B cell (primary cell): ENCODE data around the gene HLA-DMB. TPM values are rescaled to one million over a fixed set of nuclear protein-coding genes. Genes with fewer than 3 reads are reported as not detected.

Experiments
- ATAC-seq: fragments of 200-7000 bp; cut with Tn5 transposase; one replicate; pipeline ENCODE4 v1.10.0; 2021; ENCODE audit warnings: low read depth, mild to moderate bottlenecking, moderate number of reproducible peaks, moderate library complexity
- CTCF ChIA-PET: fragments of 350-600 bp; sonication (Branson Sonifier 250); formaldehyde crosslinking; loops from one replicate; lab custom pipeline; 2021; ENCODE audit warnings: antibody characterized with exemption, inconsistent platforms; lab: Charles Lee
- POLR2A ChIA-PET: fragments of 350-600 bp; sonication (Branson Sonifier 250); formaldehyde crosslinking; loops from one replicate; lab custom pipeline; 2021; ENCODE audit warnings: antibody characterized with exemption; lab: Charles Lee
- DNase-seq: peaks from one replicate; pipeline ENCODE4 v3.0.0; 2013
- H2AFZ ChIP-seq: 2 replicates; pipeline ENCODE4 v1.6.1; 2012; ENCODE audit warnings: mild to moderate bottlenecking, low read depth, low read length; ENCODE audit not compliant: insufficient read depth, poor library complexity, severe bottlenecking
- H3K27ac ChIP-seq, 2 donors: 1 replicate in 1 of 2; 2 replicates in 1 of 2; pipeline ENCODE4 v1.5.1; 2012 to 2013; ENCODE audit warnings: low read length in 2 of 2, mild to moderate bottlenecking in 2 of 2, moderate library complexity in 1 of 2
- H3K27me3 ChIP-seq, 4 experiments: fragments of 200-600 bp in 1 of 4; sonication (generic) in 1 of 4; replicated peaks in 1 of 4; 1 replicate in 2 of 4; 2 replicates in 2 of 4; pipeline versions ENCODE4 v1.6.1 to v1.7.0; 2013 to 2016; ENCODE audit warnings: low read length in 3 of 4, mild to moderate bottlenecking in 2 of 4, mixed read lengths in 1 of 4, moderate library complexity in 1 of 4; ENCODE audit not compliant: insufficient read depth in 4 of 4, control insufficient read depth in 3 of 4; ENCODE audit errors: control extremely low read depth in 1 of 4
- H3K36me3 ChIP-seq, 2 experiments: replicated peaks in 1 of 2; 1 replicate in 1 of 2; 2 replicates in 1 of 2; pipeline versions ENCODE4 v1.6.1 to v1.7.1; 2013; ENCODE audit warnings: low read length in 1 of 2; ENCODE audit not compliant: insufficient read depth in 2 of 2, control insufficient read depth in 1 of 2; ENCODE audit errors: control extremely low read depth in 1 of 2, extremely low read depth in 1 of 2
- H3K4me1 ChIP-seq, 2 donors: fragments of 200-600 bp in 1 of 2; sonication (generic) in 1 of 2; 1 replicate in 1 of 2; 2 replicates in 1 of 2; pipeline versions ENCODE4 v1.5.1 to v1.6.1; 2013 to 2017; ENCODE audit warnings: low read length in 2 of 2; ENCODE audit not compliant: control insufficient read depth in 2 of 2, insufficient read depth in 2 of 2
- H3K4me2 ChIP-seq: replicated peaks from 2 replicates; pipeline ENCODE3; 2012; ENCODE audit warnings: mild to moderate bottlenecking, low read depth, low read length; ENCODE audit not compliant: poor library complexity, severe bottlenecking
- H3K4me3 ChIP-seq, 5 experiments: fragments of 200-600 bp in 1 of 5; sonication (generic) in 1 of 5; 1 replicate in 3 of 5; 2 replicates in 2 of 5; pipeline versions ENCODE4 v1.5.1 to v1.7.0; 2011 to 2016; ENCODE audit warnings: low read length in 4 of 5, mild to moderate bottlenecking in 4 of 5, low read depth in 2 of 5, control low read depth in 1 of 5, moderate library complexity in 1 of 5; ENCODE audit not compliant: insufficient read depth in 1 of 5; ENCODE audit errors: control extremely low read depth in 1 of 5, extremely low read depth in 1 of 5
- H3K79me2 ChIP-seq: fragments of 200-600 bp; sonication (generic); one replicate; pipeline ENCODE4 v1.6.0; 2016; ENCODE audit warnings: low read length; ENCODE audit not compliant: control insufficient read depth, insufficient read depth
- H3K9ac ChIP-seq: fragments of 200-600 bp; sonication (generic); 2 replicates; pipeline ENCODE4 v1.6.1; 2017; ENCODE audit warnings: mild to moderate bottlenecking, low read length, moderate library complexity
- H3K9me3 ChIP-seq, 3 donors: one replicate each; pipeline versions ENCODE4 v1.6.1 to v1.7.1; 2013; ENCODE audit warnings: low read length in 2 of 3; ENCODE audit not compliant: control insufficient read depth in 2 of 3, insufficient read depth in 1 of 3; ENCODE audit errors: control extremely low read depth in 1 of 3
- H4K20me1 ChIP-seq: 2 replicates; pipeline ENCODE4 v1.6.0; 2012; ENCODE audit warnings: mild to moderate bottlenecking, low read length; ENCODE audit not compliant: insufficient read depth, control insufficient read depth, poor library complexity, severe bottlenecking
- H3K27ac Mint-ChIP-seq: one replicate; pipeline ENCODE4 v1.8.0; 2021; ENCODE audit warnings: mixed read lengths
- H3K27me3 Mint-ChIP-seq: one replicate; pipeline ENCODE4 v1.8.0; 2021; ENCODE audit warnings: mixed read lengths
- H3K4me1 Mint-ChIP-seq: one replicate; pipeline ENCODE4 v1.8.0; 2021; ENCODE audit warnings: mixed read lengths
- H3K4me3 Mint-ChIP-seq: one replicate; pipeline ENCODE4 v1.8.0; 2021; ENCODE audit warnings: mixed read lengths
- H3K9me3 Mint-ChIP-seq: one replicate; pipeline ENCODE4 v1.8.0; 2022; ENCODE audit warnings: mixed read lengths; ENCODE audit not compliant: insufficient read depth
- CTCF ChIP-seq: fragments of 200-600 bp; IDR thresholded peaks from one replicate; pipeline ENCODE4 v1.8.0; 2022; ENCODE audit warnings: antibody characterized with exemption, mild to moderate bottlenecking
- EZH2 ChIP-seq: IDR thresholded peaks from 2 replicates; pipeline ENCODE4 v1.6.1; 2012; ENCODE audit warnings: borderline replicate concordance, low read depth, mild to moderate bottlenecking, moderate library complexity, low read length; ENCODE audit not compliant: insufficient read depth, poor library complexity, severe bottlenecking
- WGBS: methylation state at CpG from one replicate; pipeline ENCODE4 v1.1.5; 2013; ENCODE audit warnings: missing lambda C conversion rate; ENCODE audit not compliant: insufficient coverage; 5-methylcytosine and 5-hydroxymethylcytosine counted together
- intact Hi-C: fragments of 100-400 bp; cut with micrococcal nuclease; formaldehyde crosslinking; loops from one replicate; pipeline ENCODE4 v1.10.0; 2022
- polyA plus RNA-seq: library from polyadenylated mRNA; depleted of rRNA; stranded (reverse); fragments of >200 nt; gene quantifications from 2 replicates; pipeline ENCODE4 v1.2.3, GENCODE V29; 2012
- total RNA-seq, 2 donors: library from RNA; stranded (reverse); fragments of 120-200 nt in 1 of 2; gene quantifications; 1 replicate in 1 of 2; 2 replicates in 1 of 2; pipeline versions ENCODE4 v1.2.3 to v1.2.4, GENCODE V29; 2013 to 2022

HLA-DMB gene
- total and polyA plus RNA-seq, 2 donors (not counting 1 experiment from before 2014, with no cell fraction given): 593 to 656 TPM

- peaks cover 9 to 15% of the 10 kb centered on the region in 2 experiments for H3K36me3 ChIP-seq
- Mint-ChIP-seq H3K4me1 (peaks cover 12% of the 10 kb centered on the region), H3K27ac (no peak overlapping the region), H3K9me3 (no peaks in the 10 kb centered on the region), H3K27me3 (no peaks in the 10 kb centered on the region), H3K4me3 (no peak overlapping the region)
- TF ChIP-seq CTCF: no peak
- no peak for TF ChIP-seq EZH2
- no peak overlapping the region for H3K4me2 ChIP-seq
- peaks cover 0 to 6% of the 10 kb centered on the region in 2 donors for H3K4me1 ChIP-seq
- no peak overlapping the region for H3K4me3 ChIP-seq
- H3K9me3 ChIP-seq: no peaks in the 10 kb centered on the region
- no peak overlapping the region for H3K9ac ChIP-seq
- ATAC-seq (no peak), DNase-seq (no peak)
- ChIA-PET POLR2A (interaction anchor here (1.0 to 1.6 kb wide), 2 partner anchors 28 to 49 kb away, joined by 3 to 8 read pairs; no protein-coding TSS in a partner anchor), CTCF (interaction anchor here (0.7 to 5.3 kb wide), 10 partner anchors 9 to 106 kb away, joined by 3 to 24 read pairs (median 6); partner anchors contain the start of gene HLA-DMA)
- H4K20me1 ChIP-seq: no peaks in the 10 kb centered on the region
- 90% methylated on average over 1 of the region's 2 CpGs for WGBS
- H3K79me2 ChIP-seq: peaks cover 34% of the 10 kb centered on the region
- no peak overlapping the region for H2AFZ ChIP-seq
- H3K27me3 ChIP-seq: no peaks in the 10 kb centered on the region
- H3K27ac ChIP-seq: no peak overlapping the region
- intact Hi-C loops: no loop called here
Measured at GRCh38 chr6:32905078-32905477, 35.8 kb downstream of the HLA-DMB start.

GRCh38 chr6:32903952-32904351 lies 36.9 kb downstream of the HLA-DMB start:
- H3K27me3 Mint-ChIP-seq: no peaks in the 10 kb centered on the region

More at GRCh38 chr6:32903952-32904351, 36.9 kb downstream of the HLA-DMB start:
- H3K27ac ChIP-seq: no peak overlapping the region
- ATAC-seq (no peak), DNase-seq (no peak)
- H3K27me3 ChIP-seq: no peaks in the 10 kb centered on the region
- H3K4me3 ChIP-seq: no peak overlapping the region
- CTCF ChIA-PET: interaction anchor here (1.2 to 5.3 kb wide), 9 partner anchors 9 to 82 kb away, joined by 3 to 24 read pairs (median 6); partner anchors contain the start of gene HLA-DMA
- no peak overlapping the region for H3K4me3 Mint-ChIP-seq
- TF ChIP-seq CTCF (no peak), EZH2 (no peak)
- peaks cover 9 to 15% of the 10 kb centered on the region in 2 experiments for H3K36me3 ChIP-seq
- peaks cover 12% of the 10 kb centered on the region for H3K4me1 Mint-ChIP-seq
- H3K4me2 ChIP-seq: no peak overlapping the region
- peaks cover 46% of the 10 kb centered on the region for H3K79me2 ChIP-seq
- H3K9me3 Mint-ChIP-seq: no peaks in the 10 kb centered on the region
- no peaks in the 10 kb centered on the region for H3K9me3 ChIP-seq
- H4K20me1 ChIP-seq: no peaks in the 10 kb centered on the region
- peaks cover 0 to 6% of the 10 kb centered on the region in 2 donors for H3K4me1 ChIP-seq
- no peak overlapping the region for H3K9ac ChIP-seq
- no peak overlapping the region for H2AFZ ChIP-seq
- POLR2A ChIA-PET: interaction anchor here (0.7 to 1.6 kb wide), 3 partner anchors 30 to 83 kb away, joined by 3 to 8 read pairs (median 3); no protein-coding TSS in a partner anchor
- no peak overlapping the region for H3K27ac Mint-ChIP-seq
- intact Hi-C loops: no loop called here
